MM.1S (cell line): Measurements from ENCODE around the gene ARPC5L.

ENCODE experiments used
- DNase-seq: peaks from one replicate; pipeline ENCODE4 v3.0.0-alpha.2; 2015
- H2AFZ ChIP-seq: fragments of 300-600 bp; sonication (generic); 2 replicates; pipeline ENCODE4 v1.6.0; 2016; ENCODE audit warnings: antibody characterized with exemption, low read length
- H3F3A ChIP-seq: fragments of 300-600 bp; sonication (generic); 2 replicates; pipeline ENCODE4 v1.6.1; 2016; ENCODE audit warnings: mild to moderate bottlenecking, antibody characterized with exemption, low read length, moderate library complexity, mixed read lengths; ENCODE audit not compliant: insufficient read depth
- H3K27ac ChIP-seq: fragments of 300-600 bp; sonication (generic); 2 replicates; pipeline ENCODE4 v1.5.1; 2016; ENCODE audit warnings: mild to moderate bottlenecking, low read length
- H3K27me3 ChIP-seq: fragments of 300-600 bp; sonication (generic); replicated peaks from 2 replicates; pipeline ENCODE4 v1.6.0; 2016; ENCODE audit warnings: low read length; ENCODE audit not compliant: insufficient read depth
- H3K36me3 ChIP-seq: fragments of 300-600 bp; sonication (generic); replicated peaks from 2 replicates; pipeline ENCODE4 v1.6.1; 2016; ENCODE audit warnings: mild to moderate bottlenecking, low read length, mixed read lengths; ENCODE audit not compliant: insufficient read depth
- H3K4me1 ChIP-seq: fragments of 300-600 bp; sonication (generic); 2 replicates; pipeline ENCODE4 v1.6.1; 2016; ENCODE audit warnings: low read length, mixed read lengths
- H3K4me2 ChIP-seq: fragments of 300-600 bp; sonication (generic); 2 replicates; pipeline ENCODE4 v1.6.0; 2016; ENCODE audit warnings: low read depth, low read length
- H3K4me3 ChIP-seq: fragments of 300-600 bp; sonication (generic); 2 replicates; pipeline ENCODE4 v1.5.1; 2016; ENCODE audit warnings: low read length, mixed read lengths
- H3K79me2 ChIP-seq: fragments of 300-600 bp; sonication (generic); 2 replicates; pipeline ENCODE4 v1.6.1; 2016; ENCODE audit warnings: mixed run types, low read length, mixed read lengths
- H3K9ac ChIP-seq: fragments of 300-600 bp; sonication (generic); 2 replicates; pipeline ENCODE4 v1.6.1; 2016; ENCODE audit warnings: low read length, mixed read lengths
- H3K9me2 ChIP-seq: fragments of 300-600 bp; sonication (generic); replicated peaks from 2 replicates; pipeline ENCODE4 v1.6.1; 2016; ENCODE audit warnings: mild to moderate bottlenecking, low read length, mixed read lengths; ENCODE audit not compliant: insufficient read depth
- H3K9me3 ChIP-seq: fragments of 300-600 bp; sonication (generic); replicated peaks from 2 replicates; pipeline ENCODE4 v1.6.1; 2016; ENCODE audit warnings: mild to moderate bottlenecking, low read length, mixed read lengths; ENCODE audit not compliant: insufficient read depth
- H4K20me1 ChIP-seq: fragments of 300-600 bp; sonication (generic); 2 replicates; pipeline ENCODE4 v1.6.1; 2016; ENCODE audit warnings: mild to moderate bottlenecking, low read length, moderate library complexity, mixed read lengths; ENCODE audit not compliant: insufficient read depth
- CTCF ChIP-seq: fragments of 300-600 bp; sonication (generic); IDR thresholded peaks from 2 replicates; pipeline ENCODE4 v1.5.1; 2016; ENCODE audit warnings: antibody characterized with exemption, low read length, mixed read lengths
- EZH2 ChIP-seq: fragments of 300-600 bp; sonication (generic); optimal IDR thresholded peaks from 2 replicates; pipeline ENCODE3; 2017; ENCODE audit warnings: low read depth, mild to moderate bottlenecking, antibody characterized with exemption, low read length, mixed read lengths
- EZH2phosphoT487 ChIP-seq: fragments of 300-600 bp; sonication (generic); IDR thresholded peaks from 2 replicates; pipeline ENCODE4 v1.6.1; 2018; ENCODE audit warnings: antibody characterized with exemption, low read length

Gene ARPC5L

GRCh38 chr9:124890179-124890578 is 28.2 kb downstream of the ARPC5L start:
- no peaks in the 10 kb centered on the region for H3K4me1 ChIP-seq
- H3K27ac ChIP-seq, result no peak overlapping the region
- H3K9ac ChIP-seq, result no peak overlapping the region

GRCh38 chr9:124894035-124894740 is 32.3 kb downstream of the ARPC5L start:
- Histone ChIP-seq H3K79me2 (no peaks in the 10 kb centered on the region), H2AFZ (no peak overlapping the region), H3K4me3 (no peak overlapping the region), H4K20me1 (no peaks in the 10 kb centered on the region), H3K4me2 (no peak overlapping the region), H3K36me3 (no peaks in the 10 kb centered on the region; the same call in 1 of the 2 replicates), H3K9me2 (no peaks in the 10 kb centered on the region), H3K27me3 (no peaks in the 10 kb centered on the region), H3K4me1 (no peaks in the 10 kb centered on the region), H3K27ac (no peak overlapping the region), H3K9ac (no peak overlapping the region), H3F3A (no peaks in the 10 kb centered on the region), H3K9me3 (no peaks in the 10 kb centered on the region)
- TF ChIP-seq CTCF (no peak), EZH2 (no peak)
- DNase-seq, result no peak

More at GRCh38 chr9:124890179-124890578, 28.2 kb downstream of the ARPC5L start:
- no peak overlapping the region for H2AFZ ChIP-seq
- no peaks in the 10 kb centered on the region for H3F3A ChIP-seq
- TF ChIP-seq CTCF, result no peak
- no peak for TF ChIP-seq EZH2phosphoT487
- no peak for TF ChIP-seq EZH2
- DNase-seq, result no peak
- no peaks in the 10 kb centered on the region for H3K9me2 ChIP-seq
- no peak overlapping the region for H3K4me3 ChIP-seq
- no peaks in the 10 kb centered on the region for H3K9me3 ChIP-seq
- H3K79me2 ChIP-seq, result no peaks in the 10 kb centered on the region
- no peaks in the 10 kb centered on the region for H4K20me1 ChIP-seq
- no peak overlapping the region for H3K4me2 ChIP-seq
- no peaks in the 10 kb centered on the region; the same call in 1 of the 2 replicates for H3K36me3 ChIP-seq
- no peaks in the 10 kb centered on the region for H3K27me3 ChIP-seq

- H3K79me2 ChIP-seq, result no peaks in the 10 kb centered on the region
- H3K4me2 ChIP-seq, result no peak overlapping the region
- no peak for TF ChIP-seq EZH2
- no peak for TF ChIP-seq EZH2phosphoT487
- TF ChIP-seq CTCF, result peak; percentile 51
- no peaks in the 10 kb centered on the region for H3F3A ChIP-seq
- no peak overlapping the region for H2AFZ ChIP-seq
- H3K4me1 ChIP-seq, result no peaks in the 10 kb centered on the region
- no peaks in the 10 kb centered on the region for H3K9me3 ChIP-seq
- H3K27me3 ChIP-seq, result no peaks in the 10 kb centered on the region
- H3K4me3 ChIP-seq, result no peak overlapping the region
- H3K9me2 ChIP-seq, result no peaks in the 10 kb centered on the region
- H3K27ac ChIP-seq, result no peak overlapping the region
- no peak overlapping the region for H3K9ac ChIP-seq
- H3K36me3 ChIP-seq, result no peaks in the 10 kb centered on the region
- peak; percentile 37 for DNase-seq
- H4K20me1 ChIP-seq, result no peaks in the 10 kb centered on the region
These were observed 32.8 kb downstream of the ARPC5L start for GRCh38 chr9:124894741-124895170.
